DOHH2 (cell line): ENCODE results near the gene PID1.

Experiments
- H3F3A ChIP-seq: fragments of 200-600 bp; sonication (generic), shearing (Covaris generic); 2 replicates; pipeline ENCODE4 v1.6.0; 2016; ENCODE audit warnings: antibody characterized with exemption, mild to moderate bottlenecking; ENCODE audit not compliant: control insufficient read depth, insufficient read depth
- H3K27ac ChIP-seq: fragments of 200-600 bp; sonication (generic); 2 replicates; pipeline ENCODE4 v1.5.1; 2014; ENCODE audit warnings: low read depth, mild to moderate bottlenecking, low read length, moderate library complexity
- H3K27me3 ChIP-seq: fragments of 200-600 bp; sonication (generic); 2 replicates; pipeline ENCODE4 v1.6.1; 2014; ENCODE audit warnings: mild to moderate bottlenecking, low read length, mixed read lengths; ENCODE audit not compliant: control insufficient read depth
- H3K36me3 ChIP-seq: fragments of 200-600 bp; sonication (generic); 2 replicates; pipeline ENCODE4 v1.6.1; 2014; ENCODE audit warnings: mild to moderate bottlenecking, low read length, moderate library complexity, mixed read lengths; ENCODE audit not compliant: control insufficient read depth
- H3K4me1 ChIP-seq: fragments of 200-600 bp; sonication (generic); 2 replicates; pipeline ENCODE4 v1.6.1; 2014; ENCODE audit warnings: mild to moderate bottlenecking, low read length, mixed read lengths; ENCODE audit not compliant: control insufficient read depth
- H3K4me2 ChIP-seq: fragments of 200-600 bp; sonication (generic); 2 replicates; pipeline ENCODE4 v1.6.0; 2014; ENCODE audit warnings: mild to moderate bottlenecking, low read length, moderate library complexity
- H3K4me3 ChIP-seq: fragments of 200-600 bp; sonication (generic); 2 replicates; pipeline ENCODE4 v1.5.1; 2014; ENCODE audit warnings: mild to moderate bottlenecking, low read length, mixed read lengths
- H3K79me2 ChIP-seq: fragments of 200-600 bp; sonication (generic); 2 replicates; pipeline ENCODE4 v1.6.1; 2014; ENCODE audit warnings: mild to moderate bottlenecking, low read length, mixed read lengths; ENCODE audit not compliant: control insufficient read depth
- H3K9me2 ChIP-seq: fragments of 200-600 bp; sonication (generic); replicated peaks from 2 replicates; pipeline ENCODE4 v1.6.1; 2014; ENCODE audit warnings: mild to moderate bottlenecking, low read length, mixed read lengths; ENCODE audit not compliant: control insufficient read depth
- H3K9me3 ChIP-seq: fragments of 200-600 bp; sonication (generic); 2 replicates; pipeline ENCODE4 v1.6.1; 2014; ENCODE audit warnings: antibody characterized with exemption, low read length, mixed read lengths; ENCODE audit not compliant: control insufficient read depth, insufficient read depth
- H4K20me1 ChIP-seq: fragments of 200-600 bp; sonication (generic); 2 replicates; pipeline ENCODE4 v1.6.0; 2014; ENCODE audit warnings: low read depth, mild to moderate bottlenecking, antibody characterized with exemption, low read length, moderate library complexity; ENCODE audit not compliant: control insufficient read depth, insufficient read depth
- EZH2phosphoT487 ChIP-seq: fragments of 200-600 bp; sonication (generic); IDR thresholded peaks from 2 replicates; pipeline ENCODE4 v1.6.1; 2017; ENCODE audit warnings: borderline replicate concordance, mild to moderate bottlenecking, antibody characterized with exemption, low read length, moderate library complexity, mixed read lengths
- TF ChIP-seq, protein P1 (sequence below): fragments of 200-600 bp; sonication (generic); IDR thresholded peaks from one replicate; pipeline ENCODE4 v1.5.1; 2014; ENCODE audit warnings: antibody characterized with exemption, mild to moderate bottlenecking, low read depth, low read length; ENCODE audit not compliant: poor library complexity, severe bottlenecking

Gene PID1

DNA sequence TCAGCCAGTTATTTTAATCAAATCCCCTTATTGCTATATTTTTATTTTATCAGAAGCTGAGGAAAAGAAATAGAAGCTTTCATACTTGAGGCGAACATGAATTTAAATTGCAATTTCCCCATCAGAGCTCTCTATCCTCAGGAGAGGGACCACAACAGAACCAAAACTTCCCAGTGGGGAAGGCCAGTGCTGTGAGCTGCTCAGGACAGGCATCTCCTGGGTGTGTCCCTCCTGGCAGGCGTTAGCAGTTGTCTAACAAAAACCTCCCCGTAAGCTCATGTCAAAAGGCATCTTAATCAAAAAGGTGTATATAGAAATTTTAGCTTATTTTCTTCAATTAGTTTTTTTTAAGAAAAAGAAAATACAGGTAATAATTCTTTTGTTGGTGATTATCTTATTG is 93.0 kb downstream of the PID1 start:
- Histone ChIP-seq H3K9me2 (no peaks in the 10 kb centered on the region), H3K9me3 (no peaks in the 10 kb centered on the region; the same call in 1 of the 2 replicates), H4K20me1 (no peaks in the 10 kb centered on the region), H3K4me3 (no peak overlapping the region), H3F3A (no peaks in the 10 kb centered on the region), H3K79me2 (no peaks in the 10 kb centered on the region), H3K4me1 (no peaks in the 10 kb centered on the region), H3K27ac (no peak overlapping the region), H3K4me2 (no peak overlapping the region), H3K27me3 (no peaks in the 10 kb centered on the region), H3K36me3 (no peaks in the 10 kb centered on the region)
- TF ChIP-seq, protein P1, sequence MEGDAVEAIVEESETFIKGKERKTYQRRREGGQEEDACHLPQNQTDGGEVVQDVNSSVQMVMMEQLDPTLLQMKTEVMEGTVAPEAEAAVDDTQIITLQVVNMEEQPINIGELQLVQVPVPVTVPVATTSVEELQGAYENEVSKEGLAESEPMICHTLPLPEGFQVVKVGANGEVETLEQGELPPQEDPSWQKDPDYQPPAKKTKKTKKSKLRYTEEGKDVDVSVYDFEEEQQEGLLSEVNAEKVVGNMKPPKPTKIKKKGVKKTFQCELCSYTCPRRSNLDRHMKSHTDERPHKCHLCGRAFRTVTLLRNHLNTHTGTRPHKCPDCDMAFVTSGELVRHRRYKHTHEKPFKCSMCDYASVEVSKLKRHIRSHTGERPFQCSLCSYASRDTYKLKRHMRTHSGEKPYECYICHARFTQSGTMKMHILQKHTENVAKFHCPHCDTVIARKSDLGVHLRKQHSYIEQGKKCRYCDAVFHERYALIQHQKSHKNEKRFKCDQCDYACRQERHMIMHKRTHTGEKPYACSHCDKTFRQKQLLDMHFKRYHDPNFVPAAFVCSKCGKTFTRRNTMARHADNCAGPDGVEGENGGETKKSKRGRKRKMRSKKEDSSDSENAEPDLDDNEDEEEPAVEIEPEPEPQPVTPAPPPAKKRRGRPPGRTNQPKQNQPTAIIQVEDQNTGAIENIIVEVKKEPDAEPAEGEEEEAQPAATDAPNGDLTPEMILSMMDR, result no peak
- no peak for TF ChIP-seq EZH2phosphoT487

DNA sequence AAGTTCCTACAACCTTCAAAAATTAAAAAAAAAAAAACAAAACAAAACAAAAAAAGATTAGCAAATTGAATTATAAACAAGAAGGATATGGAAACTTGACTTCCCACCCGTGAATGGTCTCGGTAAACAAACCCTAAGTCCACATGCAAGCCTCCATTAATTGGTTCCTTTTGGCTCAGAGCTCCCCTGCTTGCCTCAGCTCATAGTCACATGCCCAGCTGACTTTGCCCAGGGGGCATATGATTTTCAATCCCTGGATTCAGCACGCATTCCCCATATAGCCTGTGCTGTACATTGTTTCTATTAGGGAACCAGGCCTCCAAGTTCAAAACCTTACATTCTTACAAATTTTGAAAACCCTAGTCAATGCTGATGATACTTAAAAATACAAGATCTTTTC is 95.0 kb downstream of the PID1 start:
- H4K20me1 ChIP-seq, result no peaks in the 10 kb centered on the region
- H3K27ac ChIP-seq, result no peak overlapping the region
- TF ChIP-seq EZH2phosphoT487, result no peak
- TF ChIP-seq, protein P1, result no peak
- no peaks in the 10 kb centered on the region for H3K27me3 ChIP-seq
- H3K36me3 ChIP-seq, result no peaks in the 10 kb centered on the region
- no peak overlapping the region for H3K4me3 ChIP-seq
- H3K4me1 ChIP-seq, result no peaks in the 10 kb centered on the region
- peaks cover 3% of the 10 kb centered on the region; the same call in 1 of the 2 replicates for H3K9me3 ChIP-seq
- H3K9me2 ChIP-seq, result no peaks in the 10 kb centered on the region
- no peaks in the 10 kb centered on the region for H3F3A ChIP-seq
- no peaks in the 10 kb centered on the region for H3K79me2 ChIP-seq
- no peak overlapping the region for H3K4me2 ChIP-seq

DNA sequence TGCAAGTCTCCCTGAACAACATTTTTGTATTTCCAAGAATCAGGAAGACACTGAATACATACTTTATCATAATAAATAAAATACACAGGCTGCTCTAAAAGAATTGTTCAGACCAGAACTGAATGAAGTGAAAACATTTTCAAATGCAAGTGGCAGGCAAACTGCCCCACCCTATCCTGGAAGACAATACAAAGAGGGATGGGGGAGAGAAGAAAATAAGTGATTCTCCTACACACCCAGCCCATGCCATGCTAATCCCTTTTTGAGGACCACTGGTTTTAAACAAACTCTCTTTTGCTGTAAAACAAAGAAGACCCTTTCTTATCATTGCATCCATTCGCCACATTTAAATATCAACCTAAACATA is 95.6 kb downstream of the PID1 start:
- no peak overlapping the region for H3K4me3 ChIP-seq
- H3F3A ChIP-seq, result no peaks in the 10 kb centered on the region
- TF ChIP-seq, protein P1, result no peak
- TF ChIP-seq EZH2phosphoT487, result no peak
- peaks cover 3% of the 10 kb centered on the region; the same call in 1 of the 2 replicates for H3K9me3 ChIP-seq
- H3K4me1 ChIP-seq, result no peaks in the 10 kb centered on the region
- no peaks in the 10 kb centered on the region for H3K27me3 ChIP-seq
- no peak overlapping the region for H3K27ac ChIP-seq
- no peaks in the 10 kb centered on the region for H3K36me3 ChIP-seq
- no peaks in the 10 kb centered on the region for H3K79me2 ChIP-seq
- H3K4me2 ChIP-seq, result no peak overlapping the region
- no peaks in the 10 kb centered on the region for H3K9me2 ChIP-seq
- no peaks in the 10 kb centered on the region for H4K20me1 ChIP-seq
